ENCODE results near the gene DTWD2.

DTWD2 gene

DNA sequence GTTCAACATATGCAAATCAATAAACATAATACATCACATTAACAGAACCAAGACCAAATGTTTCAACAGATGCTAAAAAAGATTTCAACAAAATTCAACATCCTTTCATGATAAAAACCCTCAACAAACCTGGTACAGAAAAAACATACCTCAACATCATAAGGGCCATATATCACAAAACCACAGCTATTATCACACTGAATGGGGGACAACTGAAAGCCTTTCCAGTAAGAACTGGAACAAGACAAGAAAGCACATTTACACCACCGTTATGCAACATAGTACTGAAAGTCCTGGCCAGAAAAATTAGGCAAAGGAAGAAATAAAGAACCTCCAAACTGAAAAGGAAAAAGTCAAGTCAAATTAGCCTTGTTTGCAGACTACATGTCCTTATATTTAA lies 93.6 kb downstream of the DTWD2 start:
- Histone ChIP-seq H2AFZ (ENCODE audit: low read length) (no peak overlapping the region), H3F3A (ENCODE audit: low read depth) (no peaks in the 10 kb centered on the region), H3K79me2 (ENCODE audit: insufficient read depth, low read length) (no peaks in the 10 kb centered on the region), H3K9me3 (ENCODE audit: insufficient read depth, low read depth, low read length) (no peaks in the 10 kb centered on the region), H3K4me3 (ENCODE audit: low read length, poor library complexity, severe bottlenecking) (no peak overlapping the region), H3K9me2 (replicated peaks; ENCODE audit: low read depth, low read length) (no peaks in the 10 kb centered on the region), H4K20me1 (ENCODE audit: insufficient read depth, low read length, poor library complexity, severe bottlenecking) (no peaks in the 10 kb centered on the region), H3K9ac (ENCODE audit: low read depth, low read length, poor library complexity, severe bottlenecking) (no peak overlapping the region), H3K4me2 (ENCODE audit: low read depth, low read length, poor library complexity, severe bottlenecking) (no peak overlapping the region), H3K36me3 (ENCODE audit: insufficient read depth, low read length) (no peaks in the 10 kb centered on the region), H3K4me1 (ENCODE audit: insufficient read depth, low read length, poor library complexity, severe bottlenecking) (peaks cover 10% of the 10 kb centered on the region), H3K27me3 (ENCODE audit: insufficient read depth, low read length, poor library complexity, severe bottlenecking) (no peaks in the 10 kb centered on the region)
- TF ChIP-seq EZH2phosphoT487 (IDR thresholded peaks at IDR 0.05; ENCODE audit: borderline replicate concordance) = no peak
- TF ChIP-seq, protein P1, sequence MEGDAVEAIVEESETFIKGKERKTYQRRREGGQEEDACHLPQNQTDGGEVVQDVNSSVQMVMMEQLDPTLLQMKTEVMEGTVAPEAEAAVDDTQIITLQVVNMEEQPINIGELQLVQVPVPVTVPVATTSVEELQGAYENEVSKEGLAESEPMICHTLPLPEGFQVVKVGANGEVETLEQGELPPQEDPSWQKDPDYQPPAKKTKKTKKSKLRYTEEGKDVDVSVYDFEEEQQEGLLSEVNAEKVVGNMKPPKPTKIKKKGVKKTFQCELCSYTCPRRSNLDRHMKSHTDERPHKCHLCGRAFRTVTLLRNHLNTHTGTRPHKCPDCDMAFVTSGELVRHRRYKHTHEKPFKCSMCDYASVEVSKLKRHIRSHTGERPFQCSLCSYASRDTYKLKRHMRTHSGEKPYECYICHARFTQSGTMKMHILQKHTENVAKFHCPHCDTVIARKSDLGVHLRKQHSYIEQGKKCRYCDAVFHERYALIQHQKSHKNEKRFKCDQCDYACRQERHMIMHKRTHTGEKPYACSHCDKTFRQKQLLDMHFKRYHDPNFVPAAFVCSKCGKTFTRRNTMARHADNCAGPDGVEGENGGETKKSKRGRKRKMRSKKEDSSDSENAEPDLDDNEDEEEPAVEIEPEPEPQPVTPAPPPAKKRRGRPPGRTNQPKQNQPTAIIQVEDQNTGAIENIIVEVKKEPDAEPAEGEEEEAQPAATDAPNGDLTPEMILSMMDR (conservative IDR thresholded peaks at IDR 0.05; ENCODE audit: low read length) = no peak

DNA sequence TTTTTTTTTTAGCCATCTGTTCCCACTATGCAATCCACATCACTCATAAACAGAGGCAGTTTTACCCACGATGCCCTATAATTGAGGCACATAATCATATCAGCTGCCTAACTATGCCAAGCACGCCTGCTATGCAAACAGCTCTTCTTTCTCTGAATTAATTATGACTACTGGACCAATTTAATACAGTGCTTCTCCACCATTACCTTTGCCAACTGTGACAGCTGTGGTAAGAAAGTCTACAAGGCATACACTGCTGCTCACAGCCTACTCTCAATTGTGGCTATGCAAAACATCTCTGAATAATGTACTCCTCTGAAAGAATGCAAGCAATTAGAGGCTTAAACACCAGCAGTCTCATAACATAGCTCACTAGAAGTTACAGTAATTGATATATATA lies 97.1 kb downstream of the DTWD2 start:
- H3K36me3 ChIP-seq (ENCODE audit: insufficient read depth, low read length) = no peaks in the 10 kb centered on the region
- H2AFZ ChIP-seq (ENCODE audit: low read length) = no peak overlapping the region
- no peaks in the 10 kb centered on the region for H3K9me2 ChIP-seq (replicated peaks; ENCODE audit: low read depth, low read length)
- no peak overlapping the region for H3K9ac ChIP-seq (ENCODE audit: low read depth, low read length, poor library complexity, severe bottlenecking)
- H3K4me1 ChIP-seq (ENCODE audit: insufficient read depth, low read length, poor library complexity, severe bottlenecking) = peaks cover 10% of the 10 kb centered on the region
- H3K79me2 ChIP-seq (ENCODE audit: insufficient read depth, low read length) = no peaks in the 10 kb centered on the region
- no peak for TF ChIP-seq EZH2phosphoT487 (IDR thresholded peaks at IDR 0.05; ENCODE audit: borderline replicate concordance)
- TF ChIP-seq, protein P1 (conservative IDR thresholded peaks at IDR 0.05; ENCODE audit: low read length) = no peak
- H3K9me3 ChIP-seq (ENCODE audit: insufficient read depth, low read depth, low read length) = no peaks in the 10 kb centered on the region
- no peak overlapping the region for H3K4me3 ChIP-seq (ENCODE audit: low read length, poor library complexity, severe bottlenecking)
- H3K4me2 ChIP-seq (ENCODE audit: low read depth, low read length, poor library complexity, severe bottlenecking) = no peak overlapping the region
- H3F3A ChIP-seq (ENCODE audit: low read depth) = no peaks in the 10 kb centered on the region
- no peaks in the 10 kb centered on the region for H4K20me1 ChIP-seq (ENCODE audit: insufficient read depth, low read length, poor library complexity, severe bottlenecking)
- H3K27me3 ChIP-seq (ENCODE audit: insufficient read depth, low read length, poor library complexity, severe bottlenecking) = no peaks in the 10 kb centered on the region

DNA sequence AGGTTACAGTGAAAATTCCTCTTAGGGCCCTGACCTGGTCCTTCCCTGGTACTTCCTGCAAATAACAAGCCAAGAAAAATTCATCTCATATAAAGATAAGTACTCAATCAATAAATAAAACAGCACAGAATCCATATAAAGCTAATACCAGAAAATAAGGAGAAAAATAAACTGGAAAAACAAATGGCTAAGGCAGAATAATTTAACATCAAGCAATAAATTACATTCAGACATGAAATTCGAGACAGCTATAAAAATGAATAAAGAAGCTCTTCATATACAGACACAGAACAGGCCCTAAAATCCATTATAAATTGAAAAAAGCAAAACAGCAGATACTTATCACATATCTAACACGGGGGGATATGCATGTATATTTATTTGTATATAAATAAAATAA lies 99.2 kb downstream of the DTWD2 start:
- no peak overlapping the region for H3K9ac ChIP-seq (ENCODE audit: low read depth, low read length, poor library complexity, severe bottlenecking)
- TF ChIP-seq, protein P1 (conservative IDR thresholded peaks at IDR 0.05; ENCODE audit: low read length) = no peak
- TF ChIP-seq EZH2phosphoT487 (IDR thresholded peaks at IDR 0.05; ENCODE audit: borderline replicate concordance) = no peak
- no peaks in the 10 kb centered on the region for H3K27me3 ChIP-seq (ENCODE audit: insufficient read depth, low read length, poor library complexity, severe bottlenecking)
- H3K9me3 ChIP-seq (ENCODE audit: insufficient read depth, low read depth, low read length) = no peaks in the 10 kb centered on the region
- no peaks in the 10 kb centered on the region for H3F3A ChIP-seq (ENCODE audit: low read depth)
- no peak overlapping the region for H3K4me3 ChIP-seq (ENCODE audit: low read length, poor library complexity, severe bottlenecking)
- no peaks in the 10 kb centered on the region for H3K36me3 ChIP-seq (ENCODE audit: insufficient read depth, low read length)
- no peaks in the 10 kb centered on the region for H3K4me1 ChIP-seq (ENCODE audit: insufficient read depth, low read length, poor library complexity, severe bottlenecking)
- no peak overlapping the region for H2AFZ ChIP-seq (ENCODE audit: low read length)
- no peak overlapping the region for H3K4me2 ChIP-seq (ENCODE audit: low read depth, low read length, poor library complexity, severe bottlenecking)
- no peaks in the 10 kb centered on the region for H3K79me2 ChIP-seq (ENCODE audit: insufficient read depth, low read length)
- H3K9me2 ChIP-seq (replicated peaks; ENCODE audit: low read depth, low read length) = no peaks in the 10 kb centered on the region
- no peaks in the 10 kb centered on the region for H4K20me1 ChIP-seq (ENCODE audit: insufficient read depth, low read length, poor library complexity, severe bottlenecking)
